Breast epithelium (tissue), 3 donors: ENCODE results near the gene LAG3.

Experiments used
- CTCF ChIP-seq, 3 donors: fragments of 450-650 bp; IDR thresholded peaks; one replicate each; pipeline ENCODE4 v1.5.1; 2016 to 2017; ENCODE audit warnings: antibody characterized with exemption in 3 of 3, mild to moderate bottlenecking in 3 of 3, moderate library complexity in 3 of 3
- POLR2A ChIP-seq: fragments of 450-650 bp; IDR thresholded peaks from one replicate; pipeline ENCODE4 v1.6.1; 2016; ENCODE audit warnings: antibody characterized with exemption, mild to moderate bottlenecking, moderate library complexity

GRCh38 chr12:6769666-6770065 lies 2.7 kb upstream of the LAG3 start:
- TF ChIP-seq CTCF (IDR thresholded peaks at IDR 0.05), result no peak
- no peak for TF ChIP-seq POLR2A
